CD14-positive monocyte (primary cell): ENCODE measurements around the gene MED15. TPM values are rescaled to one million over a fixed set of nuclear protein-coding genes. Genes with fewer than 3 reads are reported as not detected.
A peak's percentile ranks its signal among the peaks of the same experiment; 100 is the strongest.

Experiments
- DNase-seq, 3 donors: peaks; one replicate each; pipeline ENCODE4 v3.0.0-alpha.2; 2011 to 2022
- H2AFZ ChIP-seq: 2 replicates; pipeline ENCODE4 v1.6.0; 2012; ENCODE audit warnings: mild to moderate bottlenecking, low read depth, low read length, inconsistent platforms; ENCODE audit not compliant: insufficient read depth, poor library complexity, severe bottlenecking
- H3K27ac ChIP-seq, 2 donors: 1 replicate in 1 of 2; 2 replicates in 1 of 2; pipeline ENCODE4 v1.5.1; 2012 to 2013; ENCODE audit warnings: low read length in 2 of 2, control low read depth in 1 of 2, inconsistent platforms in 1 of 2, low read depth in 1 of 2, mild to moderate bottlenecking in 1 of 2
- H3K27me3 ChIP-seq, 2 donors: one replicate each; pipeline versions ENCODE4 v1.6.0 to v1.6.1; 2011 to 2013; ENCODE audit warnings: low read length in 2 of 2; ENCODE audit not compliant: control insufficient read depth in 2 of 2, insufficient read depth in 2 of 2
- H3K36me3 ChIP-seq, 2 donors: replicated peaks in 1 of 2; 1 replicate in 1 of 2; 2 replicates in 1 of 2; pipeline versions ENCODE4 v1.5.1 to v1.6.1; 2012 to 2013; ENCODE audit warnings: low read length in 2 of 2, control low read depth in 1 of 2, inconsistent platforms in 1 of 2, mild to moderate bottlenecking in 1 of 2; ENCODE audit not compliant: insufficient read depth in 2 of 2, control insufficient read depth in 1 of 2
- H3K4me1 ChIP-seq, 2 donors: 1 replicate in 1 of 2; 2 replicates in 1 of 2; pipeline versions ENCODE4 v1.5.1 to v1.6.1; 2012 to 2013; ENCODE audit warnings: low read length in 2 of 2, control low read depth in 1 of 2, inconsistent platforms in 1 of 2, mild to moderate bottlenecking in 1 of 2, moderate library complexity in 1 of 2; ENCODE audit not compliant: insufficient read depth in 2 of 2, control insufficient read depth in 1 of 2
- H3K4me2 ChIP-seq: replicated peaks from 2 replicates; pipeline ENCODE3; 2012; ENCODE audit warnings: low read length, moderate library complexity, mild to moderate bottlenecking; ENCODE audit not compliant: poor library complexity, severe bottlenecking; ENCODE audit errors: extremely low read depth
- H3K4me3 ChIP-seq, 3 experiments: fragments of 200-600 bp in 1 of 3; sonication (generic) in 1 of 3; replicated peaks in 1 of 3; 1 replicate in 2 of 3; 2 replicates in 1 of 3; pipeline ENCODE4 v1.5.1; 2011 to 2013; ENCODE audit warnings: low read length in 3 of 3, mild to moderate bottlenecking in 3 of 3, control low read depth in 2 of 3, low read depth in 2 of 3, inconsistent platforms in 1 of 3, moderate library complexity in 1 of 3
- H3K79me2 ChIP-seq: 2 replicates; pipeline ENCODE4 v1.6.0; 2012; ENCODE audit warnings: mild to moderate bottlenecking, control low read depth, inconsistent platforms, low read length, moderate library complexity; ENCODE audit not compliant: insufficient read depth
- H3K9ac ChIP-seq: 2 replicates; pipeline ENCODE4 v1.6.0; 2017; ENCODE audit warnings: low read length, mild to moderate bottlenecking; ENCODE audit not compliant: insufficient read depth, poor library complexity, severe bottlenecking
- H3K9me3 ChIP-seq, 2 donors: replicated peaks in 1 of 2; 1 replicate in 1 of 2; 2 replicates in 1 of 2; pipeline versions ENCODE4 v1.5.1 to v1.6.1; 2012 to 2013; ENCODE audit warnings: low read length in 2 of 2, control low read depth in 1 of 2; ENCODE audit not compliant: control insufficient read depth in 1 of 2, insufficient read depth in 1 of 2
- H4K20me1 ChIP-seq: 2 replicates; pipeline ENCODE4 v1.6.0; 2012; ENCODE audit warnings: mild to moderate bottlenecking, low read length, control low read depth, moderate library complexity; ENCODE audit not compliant: insufficient read depth
- H3K27ac Mint-ChIP-seq, 7 donors: one replicate each; pipeline ENCODE4 v1.8.0; 2020; ENCODE audit warnings: mild to moderate bottlenecking in 7 of 7, mixed read lengths in 7 of 7, moderate library complexity in 6 of 7, inconsistent platforms in 2 of 7
- H3K27me3 Mint-ChIP-seq, 3 donors: one replicate each; pipeline ENCODE4 v1.8.0; 2021 to 2022; ENCODE audit warnings: low read depth in 3 of 3, mild to moderate bottlenecking in 3 of 3, mixed read lengths in 3 of 3, moderate library complexity in 3 of 3, inconsistent platforms in 1 of 3
- H3K36me3 Mint-ChIP-seq, 2 donors: one replicate each; pipeline ENCODE4 v1.8.0; 2020; ENCODE audit warnings: mixed read lengths in 2 of 2, inconsistent platforms in 1 of 2, mild to moderate bottlenecking in 1 of 2
- H3K4me1 Mint-ChIP-seq: one replicate; pipeline ENCODE4 v1.8.0; 2020; ENCODE audit warnings: mild to moderate bottlenecking, mixed read lengths
- H3K4me3 Mint-ChIP-seq, 2 donors: one replicate each; pipeline ENCODE4 v1.8.0; 2020; ENCODE audit warnings: mild to moderate bottlenecking in 2 of 2, mixed read lengths in 2 of 2, moderate library complexity in 1 of 2
- H3K9me3 Mint-ChIP-seq, 7 donors: one replicate each; pipeline ENCODE4 v1.8.0; 2020 to 2022; ENCODE audit warnings: mixed read lengths in 7 of 7, mild to moderate bottlenecking in 6 of 7, moderate library complexity in 6 of 7, inconsistent platforms in 2 of 7
- WGBS: methylation state at CpG from one replicate; pipeline ENCODE4 v1.1.5; 2013; ENCODE audit warnings: missing lambda C conversion rate; ENCODE audit not compliant: insufficient coverage; 5-methylcytosine and 5-hydroxymethylcytosine counted together
- intact Hi-C, 2 donors: fragments of 100-400 bp; cut with micrococcal nuclease; formaldehyde crosslinking; loops; one replicate each; pipeline versions ENCODE4 v1.15.0 to v1.15.1; 2023
- polyA plus RNA-seq, 3 donors: library from polyadenylated mRNA; depleted of rRNA in 1 of 3; unstranded in 2 of 3; stranded (reverse) in 1 of 3; fragments of 300-500 nt in 2 of 3; fragments of >200 nt in 1 of 3; fragmentation: Illumina TruSeq in 2 of 3; gene quantifications; 1 replicate in 2 of 3; 2 replicates in 1 of 3; pipeline ENCODE4 v1.2.3, GENCODE V29; 2012 to 2021
- TF ChIP-seq, protein P1 (sequence below): fragments of 200-600 bp; IDR thresholded peaks from one replicate; pipeline ENCODE4 v1.8.0; 2022; ENCODE audit warnings: antibody characterized with exemption, mild to moderate bottlenecking

Gene MED15
- polyA plus RNA-seq, 3 donors, result 10.0 to 126 (median 17.8) TPM

DNA sequence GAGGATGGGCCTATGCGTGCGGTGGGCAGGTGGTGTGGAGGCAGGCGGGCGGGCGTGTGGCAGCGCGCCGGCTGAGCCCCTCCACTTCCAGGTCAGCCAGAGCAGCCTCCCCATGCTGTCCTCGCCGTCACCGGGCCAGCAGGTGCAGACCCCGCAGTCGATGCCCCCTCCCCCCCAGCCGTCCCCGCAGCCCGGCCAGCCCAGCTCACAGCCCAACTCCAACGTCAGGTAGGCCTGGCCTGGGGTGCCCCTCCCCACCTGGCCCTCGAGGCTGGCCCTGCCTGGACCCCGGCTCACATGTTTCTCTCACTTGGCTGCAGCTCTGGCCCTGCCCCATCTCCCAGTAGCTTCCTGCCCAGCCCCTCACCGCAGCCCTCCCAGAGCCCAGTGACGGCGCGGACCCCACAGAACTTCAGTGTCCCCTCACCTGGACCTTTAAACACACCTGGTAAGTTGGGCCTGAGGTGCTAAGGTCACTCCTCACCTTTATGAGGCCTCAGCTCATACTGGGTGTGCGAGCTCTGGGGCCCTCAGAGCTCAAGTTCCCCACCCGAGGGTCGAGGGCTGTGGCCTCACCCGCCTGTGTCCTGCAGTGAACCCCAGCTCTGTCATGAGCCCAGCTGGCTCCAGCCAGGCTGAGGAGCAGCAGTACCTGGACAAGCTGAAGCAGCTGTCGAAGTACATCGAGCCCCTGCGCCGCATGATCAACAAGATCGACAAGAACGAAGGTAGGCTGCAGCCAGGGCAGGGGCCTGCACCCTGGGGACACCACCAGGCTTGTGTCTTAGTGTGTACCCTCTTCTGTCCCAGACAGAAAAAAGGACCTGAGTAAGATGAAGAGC, 75.3 kb downstream of the MED15 start:
- intact Hi-C loops, result no loop called here
- WGBS, result 95% methylated on average over 22 of the region's 33 CpGs
- no peaks in the 10 kb centered on the region for H3K27me3 ChIP-seq
- H3K27me3 Mint-ChIP-seq, result no peaks in the 10 kb centered on the region
- no peaks in the 10 kb centered on the region for H3K9me3 ChIP-seq
- peaks cover 99 to 100% of the 10 kb centered on the region in 2 donors for H3K36me3 ChIP-seq
- H3K27ac Mint-ChIP-seq, result no peak overlapping the region
- no peak overlapping the region for H3K4me3 Mint-ChIP-seq
- H3K36me3 Mint-ChIP-seq, result peaks cover 88 to 98% of the 10 kb centered on the region in 2 donors
- peaks cover 7% of the 10 kb centered on the region for H3K79me2 ChIP-seq
- peaks cover 85% of the 10 kb centered on the region for H4K20me1 ChIP-seq
- H3K4me2 ChIP-seq, result no peak overlapping the region
- H3K4me3 ChIP-seq, result no peak overlapping the region
- H3K4me1 ChIP-seq, result no peaks in the 10 kb centered on the region
- H3K27ac ChIP-seq, result no peak overlapping the region
- TF ChIP-seq, protein P1, sequence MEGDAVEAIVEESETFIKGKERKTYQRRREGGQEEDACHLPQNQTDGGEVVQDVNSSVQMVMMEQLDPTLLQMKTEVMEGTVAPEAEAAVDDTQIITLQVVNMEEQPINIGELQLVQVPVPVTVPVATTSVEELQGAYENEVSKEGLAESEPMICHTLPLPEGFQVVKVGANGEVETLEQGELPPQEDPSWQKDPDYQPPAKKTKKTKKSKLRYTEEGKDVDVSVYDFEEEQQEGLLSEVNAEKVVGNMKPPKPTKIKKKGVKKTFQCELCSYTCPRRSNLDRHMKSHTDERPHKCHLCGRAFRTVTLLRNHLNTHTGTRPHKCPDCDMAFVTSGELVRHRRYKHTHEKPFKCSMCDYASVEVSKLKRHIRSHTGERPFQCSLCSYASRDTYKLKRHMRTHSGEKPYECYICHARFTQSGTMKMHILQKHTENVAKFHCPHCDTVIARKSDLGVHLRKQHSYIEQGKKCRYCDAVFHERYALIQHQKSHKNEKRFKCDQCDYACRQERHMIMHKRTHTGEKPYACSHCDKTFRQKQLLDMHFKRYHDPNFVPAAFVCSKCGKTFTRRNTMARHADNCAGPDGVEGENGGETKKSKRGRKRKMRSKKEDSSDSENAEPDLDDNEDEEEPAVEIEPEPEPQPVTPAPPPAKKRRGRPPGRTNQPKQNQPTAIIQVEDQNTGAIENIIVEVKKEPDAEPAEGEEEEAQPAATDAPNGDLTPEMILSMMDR, result no peak
- H2AFZ ChIP-seq, result no peak overlapping the region
- no peaks in the 10 kb centered on the region for H3K9me3 Mint-ChIP-seq
- no peak overlapping the region for H3K9ac ChIP-seq
- no peak for DNase-seq
- H3K4me1 Mint-ChIP-seq, result no peaks in the 10 kb centered on the region

DNA sequence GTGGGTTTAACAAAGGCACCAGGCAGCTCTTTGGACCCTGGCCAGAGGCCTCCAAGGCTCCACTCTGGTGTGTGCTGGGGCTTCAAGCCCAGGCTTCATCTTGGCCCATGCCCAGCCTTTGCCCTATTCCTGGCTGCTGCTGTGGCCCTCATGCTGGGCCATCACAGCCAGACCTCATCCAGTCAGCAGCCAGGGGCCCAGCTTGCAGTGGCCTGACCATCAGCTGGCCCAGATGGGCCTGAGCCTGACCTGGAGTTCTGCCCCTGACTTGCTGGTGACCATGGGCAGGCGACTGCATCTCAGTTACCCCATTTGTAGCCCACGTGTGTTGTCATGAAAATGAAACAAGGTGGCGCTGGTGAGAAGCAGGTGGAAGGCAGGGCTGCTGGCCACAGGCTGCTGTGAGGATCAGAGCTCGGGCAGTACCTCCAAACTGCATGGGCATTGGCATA, 76.1 kb downstream of the MED15 start:
- Mint-ChIP-seq H3K36me3 (peaks cover 81 to 91% of the 10 kb centered on the region in 2 donors), H3K27me3 (no peaks in the 10 kb centered on the region), H3K27ac (peak overlapping the region in 2 of 7 donors; percentile 33 to 46), H3K4me1 (no peaks in the 10 kb centered on the region), H3K9me3 (no peaks in the 10 kb centered on the region), H3K4me3 (no peak overlapping the region)
- H3K27me3 ChIP-seq, result no peaks in the 10 kb centered on the region
- H3K9ac ChIP-seq, result no peak overlapping the region
- no peak overlapping the region for H2AFZ ChIP-seq
- no peaks in the 10 kb centered on the region for H3K4me1 ChIP-seq
- peaks cover 92 to 94% of the 10 kb centered on the region in 2 donors for H3K36me3 ChIP-seq
- peaks cover 2% of the 10 kb centered on the region for H3K79me2 ChIP-seq
- H3K9me3 ChIP-seq, result no peaks in the 10 kb centered on the region
- H3K4me2 ChIP-seq, result no peak overlapping the region
- no peak overlapping the region for H3K27ac ChIP-seq
- no peak for DNase-seq
- 90% methylated on average over 2 of the region's 4 CpGs for WGBS
- no peak overlapping the region for H3K4me3 ChIP-seq
- H4K20me1 ChIP-seq, result peaks cover 83% of the 10 kb centered on the region
- intact Hi-C loops, result no loop called here
- TF ChIP-seq, protein P1, result no peak
